Spleen (tissue), 7 donors: ENCODE data around the gene GPR150.

Experiments used
- POLR2A ChIP-seq, 3 donors: fragments of 450-650 bp; IDR thresholded peaks; one replicate each; pipeline ENCODE4 v1.5.1; 2017; ENCODE audit warnings: antibody characterized with exemption in 3 of 3, mild to moderate bottlenecking in 1 of 3
- POLR2AphosphoS5 ChIP-seq, 3 donors: sonication (generic); formaldehyde crosslinking; IDR thresholded peaks; one replicate each; pipeline ENCODE4 v1.5.1; 2017; ENCODE audit warnings: antibody characterized with exemption in 3 of 3
- TF ChIP-seq, protein P1 (sequence below), 11 experiments: fragments of 200-600 bp in 7 of 11; fragments of 450-650 bp in 4 of 11; sonication (generic) in 4 of 11; IDR thresholded peaks in 8 of 11; conservative IDR thresholded peaks in 3 of 11; 1 replicate in 7 of 11; 2 replicates in 4 of 11; pipeline versions ENCODE4 v1.4.0 to v1.8.0; 2016 to 2021; ENCODE audit warnings: antibody characterized with exemption in 11 of 11, inconsistent platforms in 4 of 11, mild to moderate bottlenecking in 1 of 11
- donor health status: DM: no; HTN: no; CAD: no; lungs with moderate emphysema.
- donor health status: DM: no; HTN: no; CAD: no.
- donor health status: DM: no; HTN: no; CAD: no.

- TF ChIP-seq, protein P1, sequence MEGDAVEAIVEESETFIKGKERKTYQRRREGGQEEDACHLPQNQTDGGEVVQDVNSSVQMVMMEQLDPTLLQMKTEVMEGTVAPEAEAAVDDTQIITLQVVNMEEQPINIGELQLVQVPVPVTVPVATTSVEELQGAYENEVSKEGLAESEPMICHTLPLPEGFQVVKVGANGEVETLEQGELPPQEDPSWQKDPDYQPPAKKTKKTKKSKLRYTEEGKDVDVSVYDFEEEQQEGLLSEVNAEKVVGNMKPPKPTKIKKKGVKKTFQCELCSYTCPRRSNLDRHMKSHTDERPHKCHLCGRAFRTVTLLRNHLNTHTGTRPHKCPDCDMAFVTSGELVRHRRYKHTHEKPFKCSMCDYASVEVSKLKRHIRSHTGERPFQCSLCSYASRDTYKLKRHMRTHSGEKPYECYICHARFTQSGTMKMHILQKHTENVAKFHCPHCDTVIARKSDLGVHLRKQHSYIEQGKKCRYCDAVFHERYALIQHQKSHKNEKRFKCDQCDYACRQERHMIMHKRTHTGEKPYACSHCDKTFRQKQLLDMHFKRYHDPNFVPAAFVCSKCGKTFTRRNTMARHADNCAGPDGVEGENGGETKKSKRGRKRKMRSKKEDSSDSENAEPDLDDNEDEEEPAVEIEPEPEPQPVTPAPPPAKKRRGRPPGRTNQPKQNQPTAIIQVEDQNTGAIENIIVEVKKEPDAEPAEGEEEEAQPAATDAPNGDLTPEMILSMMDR (IDR thresholded peaks at IDR 0.05 in 8 of 11, conservative IDR thresholded peaks at IDR 0.05 in 3 of 11) = no peak
- TF ChIP-seq POLR2A (IDR thresholded peaks at IDR 0.05) = no peak
- TF ChIP-seq POLR2AphosphoS5 (IDR thresholded peaks at IDR 0.05) = no peak
These were observed 47.8 kb downstream of the GPR150 start for GRCh38 chr5:95667678-95668077.
